Amniotic stem cell (primary cell): ENCODE measurements around the gene PATL2.
"Not testable (repeated sequence)": the region's sequence is repeated elsewhere in the genome, so short reads cannot be mapped to it uniquely, and the experiment has no call there.

Experiments used
- DNase-seq: peaks from one replicate; lab custom pipeline; 2025; lab: John Stamatoyannopoulos, UW

PATL2 gene

GRCh38 chr15:44690245-44690644, 20.9 kb downstream of the PATL2 start:
- not testable (repeated sequence) for DNase-seq

GRCh38 chr15:44689318-44689717, 21.8 kb downstream of the PATL2 start:
- DNase-seq: not testable (repeated sequence)

- not testable (repeated sequence) for DNase-seq
Observed at GRCh38 chr15:44682809-44683682, 28.1 kb downstream of the PATL2 start.

- DNase-seq: no peak
Observed at GRCh38 chr15:44682211-44682610, 28.9 kb downstream of the PATL2 start.

- DNase-seq: no peak
Observed at GRCh38 chr15:44676676-44677075, 34.4 kb downstream of the PATL2 start.

GRCh38 chr15:44675911-44676310, 35.2 kb downstream of the PATL2 start:
- DNase-seq: no peak

- no peak for DNase-seq
Observed at GRCh38 chr15:44673639-44674038, 37.5 kb downstream of the PATL2 start.

GRCh38 chr15:44670087-44670950, 40.8 kb downstream of the PATL2 start:
- DNase-seq: no peak

GRCh38 chr15:44668921-44669320, 42.2 kb downstream of the PATL2 start:
- no peak for DNase-seq

- DNase-seq: no peak
Observed at GRCh38 chr15:44667039-44667360, 44.1 kb downstream of the PATL2 start.

- DNase-seq: no peak
Observed at GRCh38 chr15:44666210-44667038, 44.7 kb downstream of the PATL2 start.

- peak; percentile 92 for DNase-seq
Observed at GRCh38 chr15:44663410-44664308, 47.5 kb downstream of the PATL2 start, which contains the start of gene SPG11. SPG11 (minus strand) TSS chr15:44663662; CDS start chr15:44663647, 15 bp downstream.

GRCh38 chr15:44662478-44663409, 48.4 kb downstream of the PATL2 start:
- peak; percentile 38 for DNase-seq

GRCh38 chr15:44661576-44661975, 49.5 kb downstream of the PATL2 start:
- DNase-seq: no peak

- no peak for DNase-seq
Observed at GRCh38 chr15:44659056-44659455, 52.1 kb downstream of the PATL2 start.

- DNase-seq: no peak
Observed at GRCh38 chr15:44657378-44657777, 53.7 kb downstream of the PATL2 start.

GRCh38 chr15:44656913-44657312, 54.2 kb downstream of the PATL2 start:
- no peak for DNase-seq

- no peak for DNase-seq
Observed at GRCh38 chr15:44656298-44656697, 54.8 kb downstream of the PATL2 start.

- no peak for DNase-seq
Observed at GRCh38 chr15:44654858-44655257, 56.3 kb downstream of the PATL2 start.

- DNase-seq: no peak
Observed at GRCh38 chr15:44647637-44648036, 63.5 kb downstream of the PATL2 start.
